ENCODE results near the gene WDFY4. TPM values are rescaled to one million over a fixed set of nuclear protein-coding genes. Genes with fewer than 3 reads are reported as not detected.

WDFY4 gene
- total and polyA plus RNA-seq, 2 experiments from 2014 or later: 0.14 TPM; not detected in 1

- ATAC-seq (no peak), DNase-seq (ENCODE audit: low spot score) (no peak)
- no peaks in the 10 kb centered on the region for H4K20me1 ChIP-seq (replicated peaks; ENCODE audit: insufficient read depth)
- no peaks in the 10 kb centered on the region for H3K79me2 ChIP-seq (replicated peaks; ENCODE audit: insufficient read depth)
- no peaks in the 10 kb centered on the region for H3K27me3 ChIP-seq (ENCODE audit: insufficient read depth)
- H3K36me3 ChIP-seq (ENCODE audit: insufficient read depth): no peaks in the 10 kb centered on the region
- Mint-ChIP-seq H3K4me1 (peaks cover 8% of the 10 kb centered on the region), H3K4me3 (no peak overlapping the region), H3K36me3 (ENCODE audit: low read depth) (no peaks in the 10 kb centered on the region; the same call in 2 of the 3 replicates), H3K9me3 (no peaks in the 10 kb centered on the region), H3K27me3 (ENCODE audit: insufficient read depth, low read depth, poor library complexity) (peaks cover 8% of the 10 kb centered on the region), H3K27ac (no peak overlapping the region)
- H3K27ac ChIP-seq (ENCODE audit: low read depth): no peak overlapping the region
- H3K9me2 ChIP-seq (ENCODE audit: insufficient read depth): no peaks in the 10 kb centered on the region
- TF ChIP-seq CTCF (conservative IDR thresholded peaks at IDR 0.05; ENCODE audit: low read depth in 2 of 2) (no peak), ZNF462 (CRISPR knock-in tag; IDR thresholded peaks at IDR 0.05) (no peak), ETS1 (IDR thresholded peaks at IDR 0.05) (no peak), ZNF331 (CRISPR knock-in tag; IDR thresholded peaks at IDR 0.05; ENCODE audit: low read depth) (no peak), JUNB (IDR thresholded peaks at IDR 0.05; ENCODE audit: unreplicated experiment) (no peak), CREB1 (CRISPR knock-in tag; IDR thresholded peaks at IDR 0.05; ENCODE audit: low read depth) (no peak), EZH2phosphoT487 (IDR thresholded peaks at IDR 0.05; ENCODE audit: unreplicated experiment) (no peak), POLR2AphosphoS5 (IDR thresholded peaks at IDR 0.05; ENCODE audit: low read depth) (no peak), REST (IDR thresholded peaks at IDR 0.05; ENCODE audit: unreplicated experiment) (no peak), STAT1 (IDR thresholded peaks at IDR 0.05; ENCODE audit: unreplicated experiment) (no peak), EZH2 (IDR thresholded peaks at IDR 0.05; ENCODE audit: low read depth, unreplicated experiment) (no peak), ZNF114 (CRISPR knock-in tag; IDR thresholded peaks at IDR 0.05) (no peak), NANOG (IDR thresholded peaks at IDR 0.05; ENCODE audit: borderline replicate concordance) (no peak)
- no peaks in the 10 kb centered on the region for H3K4me1 ChIP-seq (ENCODE audit: insufficient read depth)
- H3K4me2 ChIP-seq: no peak overlapping the region
- no peak overlapping the region for H3K4me3 ChIP-seq
- H2AFZ ChIP-seq: no peak overlapping the region
- H3F3A ChIP-seq (replicated peaks; ENCODE audit: low read depth): no peaks in the 10 kb centered on the region
Measured at GRCh38 chr10:48697091-48697490, 12.4 kb downstream of the WDFY4 start.
